22Rv1 (cell line): ENCODE data around the gene GPRC5A.

Experiments used
- CTCF ChIP-seq: fragments of 450-650 bp; IDR thresholded peaks from 2 replicates; pipeline ENCODE4 v1.5.1; 2017; ENCODE audit warnings: mild to moderate bottlenecking
- ZFX ChIP-seq: fragments of 450-650 bp; IDR thresholded peaks from 2 replicates; pipeline ENCODE4 v1.6.1; 2017; ENCODE audit warnings: antibody characterized with exemption, borderline replicate concordance

- TF ChIP-seq CTCF (no peak), ZFX (no peak)
Observed at GRCh38 chr12:12899530-12900380, 8.4 kb downstream of the GPRC5A start.
